Left forelimb (tissue), 1 donor: ENCODE measurements around the gene C10orf95.

Source experiments
- DNase-seq: peaks from one replicate; pipeline ENCODE4 v3.0.0-alpha.2; 2018; ENCODE audit warnings: low spot score

The C10orf95 gene

DNA sequence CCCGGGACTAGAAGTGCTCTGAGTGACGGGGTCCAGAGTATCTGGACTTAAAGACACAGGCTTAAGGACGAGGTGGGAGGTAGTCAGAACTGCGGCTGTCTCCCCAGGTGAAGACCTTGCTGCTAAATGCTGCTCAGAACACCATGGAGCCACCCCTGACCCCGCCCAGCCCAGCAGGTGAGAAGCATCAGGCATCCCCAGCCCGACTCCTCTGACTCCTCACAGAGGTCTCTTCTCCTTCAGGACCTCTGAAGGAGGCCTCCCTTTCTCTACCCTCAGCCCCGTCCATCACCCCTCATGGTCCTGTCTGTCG, 50.0 kb downstream of the C10orf95 start:
- DNase-seq, result no peak

DNA sequence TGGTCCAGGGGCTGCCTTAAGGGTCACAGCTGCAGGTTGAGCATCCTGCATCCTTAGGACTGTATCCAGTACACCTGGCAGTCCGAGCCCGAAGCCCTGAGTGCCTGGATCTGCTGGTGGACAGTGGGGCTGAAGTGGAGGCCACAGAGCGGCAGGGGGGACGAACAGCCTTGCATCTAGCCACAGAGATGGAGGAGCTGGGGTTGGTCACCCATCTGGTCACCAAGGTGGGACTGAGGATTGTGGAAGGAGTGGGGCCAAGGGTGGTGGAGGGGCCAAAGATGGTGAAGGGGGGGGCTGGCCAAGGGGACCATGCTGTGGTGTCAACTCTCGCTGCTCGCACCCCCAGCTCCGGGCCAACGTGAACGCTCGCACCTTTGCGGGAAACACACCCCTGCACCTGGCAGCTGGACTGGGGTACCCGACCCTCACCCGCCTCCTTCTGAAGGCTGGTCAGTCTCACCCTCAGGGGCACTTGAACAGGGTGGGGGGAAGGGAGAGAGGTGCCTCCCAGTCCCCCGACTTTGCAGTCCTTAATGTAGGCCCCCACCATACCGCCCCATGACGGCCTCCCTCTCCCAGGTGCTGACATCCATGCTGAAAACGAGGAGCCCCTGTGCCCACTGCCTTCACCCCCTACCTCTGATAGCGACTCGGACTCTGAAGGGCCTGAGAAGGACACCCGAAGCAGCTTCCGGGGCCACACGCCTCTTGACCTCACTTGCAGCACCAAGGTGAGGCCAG, 50.6 kb downstream of the C10orf95 start:
- no peak for DNase-seq

DNA sequence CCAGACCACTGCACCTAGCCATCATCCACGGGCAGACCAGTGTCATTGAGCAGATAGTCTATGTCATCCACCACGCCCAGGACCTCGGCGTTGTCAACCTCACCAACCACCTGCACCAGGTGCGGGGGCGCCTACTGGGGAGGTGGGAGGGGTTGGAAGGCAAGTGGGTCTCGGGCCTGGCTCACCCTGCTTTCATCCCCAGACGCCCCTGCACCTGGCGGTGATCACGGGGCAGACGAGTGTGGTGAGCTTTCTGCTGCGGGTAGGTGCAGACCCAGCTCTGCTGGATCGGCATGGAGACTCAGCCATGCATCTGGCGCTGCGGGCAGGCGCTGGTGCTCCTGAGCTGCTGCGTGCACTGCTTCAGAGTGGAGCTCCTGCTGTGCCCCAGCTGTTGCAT, 51.3 kb downstream of the C10orf95 start:
- no peak for DNase-seq
